Kasumi-1 (cell line): ENCODE results near the gene CSF2RB.

Experiments
- DNase-seq, 2 experiments: peaks; one replicate each; lab custom pipeline; 2025; lab: John Stamatoyannopoulos, UW

CSF2RB gene

GRCh38 chr22:36936362-36937116, 23.1 kb downstream of the CSF2RB start:
- no peak for DNase-seq

DNA sequence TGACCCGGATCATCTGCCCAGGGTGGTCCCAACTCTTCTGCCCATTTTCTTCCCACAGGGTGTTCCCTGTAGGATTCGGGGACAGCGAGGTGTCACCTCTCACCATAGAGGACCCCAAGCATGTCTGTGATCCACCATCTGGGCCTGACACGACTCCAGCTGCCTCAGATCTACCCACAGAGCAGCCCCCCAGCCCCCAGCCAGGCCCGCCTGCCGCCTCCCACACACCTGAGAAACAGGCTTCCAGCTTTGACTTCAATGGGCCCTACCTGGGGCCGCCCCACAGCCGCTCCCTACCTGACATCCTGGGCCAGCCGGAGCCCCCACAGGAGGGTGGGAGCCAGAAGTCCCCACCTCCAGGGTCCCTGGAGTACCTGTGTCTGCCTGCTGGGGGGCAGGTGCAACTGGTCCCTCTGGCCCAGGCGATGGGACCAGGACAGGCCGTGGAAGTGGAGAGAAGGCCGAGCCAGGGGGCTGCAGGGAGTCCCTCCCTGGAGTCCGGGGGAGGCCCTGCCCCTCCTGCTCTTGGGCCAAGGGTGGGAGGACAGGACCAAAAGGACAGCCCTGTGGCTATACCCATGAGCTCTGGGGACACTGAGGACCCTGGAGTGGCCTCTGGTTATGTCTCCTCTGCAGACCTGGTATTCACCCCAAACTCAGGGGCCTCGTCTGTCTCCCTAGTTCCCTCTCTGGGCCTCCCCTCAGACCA, 24.0 kb downstream of the CSF2RB start:
- DNase-seq: no peak

DNA sequence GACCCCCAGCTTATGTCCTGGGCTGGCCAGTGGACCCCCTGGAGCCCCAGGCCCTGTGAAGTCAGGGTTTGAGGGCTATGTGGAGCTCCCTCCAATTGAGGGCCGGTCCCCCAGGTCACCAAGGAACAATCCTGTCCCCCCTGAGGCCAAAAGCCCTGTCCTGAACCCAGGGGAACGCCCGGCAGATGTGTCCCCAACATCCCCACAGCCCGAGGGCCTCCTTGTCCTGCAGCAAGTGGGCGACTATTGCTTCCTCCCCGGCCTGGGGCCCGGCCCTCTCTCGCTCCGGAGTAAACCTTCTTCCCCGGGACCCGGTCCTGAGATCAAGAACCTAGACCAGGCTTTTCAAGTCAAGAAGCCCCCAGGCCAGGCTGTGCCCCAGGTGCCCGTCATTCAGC, 24.6 kb downstream of the CSF2RB start:
- DNase-seq: no peak

- DNase-seq: no peak
Observed at GRCh38 chr22:36938886-36939285, 25.5 kb downstream of the CSF2RB start.

GRCh38 chr22:36940676-36941075, 27.2 kb downstream of the CSF2RB start:
- DNase-seq: peak; percentile 30 to 38

DNA sequence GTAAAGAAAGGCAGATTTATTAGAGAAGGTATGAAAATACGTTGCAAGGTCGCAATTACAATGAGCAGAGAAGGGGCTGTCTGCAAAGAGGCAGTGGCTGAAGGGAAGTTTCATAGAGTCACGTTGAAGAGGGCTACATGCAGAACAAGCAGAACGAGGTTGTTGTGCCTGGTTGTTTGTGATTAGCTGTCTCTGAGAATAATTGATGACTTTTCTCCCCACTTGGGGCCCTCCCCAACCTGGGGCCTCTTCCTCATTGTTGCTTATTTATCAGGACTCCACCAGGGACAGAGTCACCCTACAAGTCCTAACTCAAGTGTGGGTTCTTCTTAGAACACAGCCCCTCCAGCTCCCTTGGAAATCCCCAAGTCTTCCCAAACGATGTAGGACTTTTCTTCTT, 29.1 kb downstream of the CSF2RB start:
- no peak for DNase-seq

GRCh38 chr22:36946421-36947158, 33.2 kb downstream of the CSF2RB start:
- peak; percentile 8 to 47 for DNase-seq

DNA sequence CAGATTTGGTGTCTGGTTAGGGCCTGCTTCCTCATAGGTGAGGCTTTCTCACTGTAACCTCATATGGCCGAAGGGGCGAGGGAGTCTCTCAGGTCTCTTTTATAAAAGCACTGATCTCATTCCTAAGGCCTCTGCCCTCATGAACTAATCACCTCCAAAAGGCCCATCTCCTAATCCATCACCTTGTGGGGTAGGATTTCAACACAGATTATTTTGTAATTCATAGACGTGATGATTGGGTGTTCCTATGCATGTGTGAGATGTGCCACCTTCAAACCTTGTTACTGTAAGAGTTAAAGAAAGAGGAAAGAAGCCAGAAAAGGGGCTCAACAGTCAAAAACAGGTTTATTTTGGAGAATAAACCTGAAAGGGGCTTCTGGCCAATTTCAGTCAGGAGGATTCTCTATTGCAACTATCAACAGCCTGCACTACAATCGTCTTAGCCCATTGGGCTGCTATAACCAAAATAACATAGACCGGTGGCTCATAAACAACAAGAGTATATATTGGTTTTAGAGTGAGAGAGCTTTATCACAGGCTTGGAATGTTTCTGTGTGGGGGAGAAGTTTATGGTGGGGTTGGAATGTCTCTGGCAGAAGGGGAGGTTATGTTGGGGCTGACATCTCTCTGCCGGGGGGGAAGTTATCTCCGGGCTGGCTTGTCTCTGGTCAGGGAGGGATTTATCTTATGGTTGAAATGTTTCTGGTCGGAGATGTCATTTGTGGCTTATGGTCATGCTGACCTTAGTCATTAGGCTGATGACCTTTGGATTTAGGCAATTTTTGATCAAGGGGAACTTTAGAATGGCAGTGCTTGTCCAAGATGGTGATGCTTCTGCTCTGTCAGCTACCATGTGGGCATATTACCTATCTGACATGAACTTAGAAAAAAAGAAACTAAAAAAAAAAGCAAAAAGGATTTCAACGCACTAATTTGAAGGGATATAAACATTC, 35.1 kb downstream of the CSF2RB start:
- no peak for DNase-seq

DNA sequence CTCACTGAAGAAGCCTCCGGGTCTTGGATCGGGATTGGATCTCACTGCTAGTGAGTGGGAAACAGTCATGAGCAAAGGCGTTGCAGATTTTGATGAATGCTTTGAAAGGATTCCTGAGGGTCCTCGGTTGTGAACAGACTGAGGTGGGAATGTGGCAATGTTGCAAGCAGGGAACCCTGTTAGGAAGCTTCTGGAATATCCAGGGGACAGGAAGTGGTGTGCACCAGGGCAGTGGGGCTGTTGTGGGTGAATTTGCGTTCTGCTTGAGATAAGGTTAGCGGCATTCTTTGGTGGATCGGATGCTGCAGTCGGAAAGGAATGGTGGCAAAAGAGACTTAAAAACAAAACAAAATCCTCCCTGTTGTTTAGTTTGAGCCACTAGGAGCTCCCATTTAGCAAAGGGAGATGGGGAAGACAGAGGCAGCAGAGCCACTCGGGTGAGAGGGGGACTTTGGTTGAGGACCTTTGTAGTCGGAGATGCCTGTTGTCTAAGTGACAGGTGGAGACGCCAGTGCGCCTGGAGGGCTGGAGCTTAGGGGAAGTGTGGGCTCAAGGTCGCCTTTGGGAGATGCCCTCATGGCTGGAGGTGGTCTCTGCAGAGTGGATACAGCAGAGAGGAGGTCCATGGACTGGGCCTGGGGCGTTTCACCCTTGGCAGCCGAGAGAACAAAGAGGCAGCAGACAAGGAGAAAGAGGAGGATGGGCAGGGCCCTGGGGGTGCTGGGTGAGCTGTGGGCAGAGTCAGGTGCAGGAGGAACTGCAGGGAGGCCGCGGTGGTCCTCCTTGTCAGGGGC, 37.6 kb downstream of the CSF2RB start:
- DNase-seq: no peak

DNA sequence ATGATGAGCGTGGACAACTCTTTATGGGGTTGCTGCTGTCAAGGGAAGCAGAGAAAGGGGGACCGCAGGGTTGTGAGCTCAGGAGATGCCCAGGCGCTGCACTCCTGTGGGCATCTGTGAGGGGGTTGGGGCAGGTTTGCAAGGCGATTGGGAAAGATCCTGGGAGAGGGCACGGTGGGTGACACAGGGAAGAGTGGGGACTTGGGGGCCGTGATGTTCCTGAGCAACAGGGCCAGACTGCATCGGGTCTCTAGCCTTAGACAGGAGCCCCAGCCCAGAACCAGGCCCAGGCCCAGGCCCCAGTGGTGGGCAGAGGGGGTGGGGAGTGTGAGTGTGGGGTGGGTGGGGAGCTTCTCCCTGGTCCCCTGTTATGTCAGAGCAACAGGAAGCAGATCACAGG, 38.3 kb downstream of the CSF2RB start:
- DNase-seq: no peak

- no peak for DNase-seq
Observed at GRCh38 chr22:36953239-36954080, 40.0 kb downstream of the CSF2RB start.

GRCh38 chr22:36954251-36955014, 41.0 kb downstream of the CSF2RB start:
- DNase-seq: no peak

DNA sequence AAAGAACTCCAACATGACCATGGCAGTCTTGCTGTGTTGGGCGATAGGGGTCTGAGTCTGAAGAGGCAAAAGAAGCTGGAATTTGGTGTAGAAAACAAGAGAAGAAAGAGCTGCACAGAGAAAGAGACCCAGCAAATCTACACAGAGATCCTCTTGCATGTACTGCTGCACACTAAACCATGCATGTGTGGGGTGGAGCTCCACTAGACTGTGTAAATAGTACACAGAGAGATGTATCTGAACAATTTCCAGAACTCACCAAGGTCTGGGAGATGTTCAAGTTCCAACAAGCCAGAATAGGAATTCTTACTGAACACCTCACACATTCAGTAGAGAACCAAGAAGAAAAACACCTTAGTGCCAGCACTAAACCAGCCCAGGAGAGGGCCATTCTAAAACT, 42.3 kb downstream of the CSF2RB start:
- no peak for DNase-seq

DNA sequence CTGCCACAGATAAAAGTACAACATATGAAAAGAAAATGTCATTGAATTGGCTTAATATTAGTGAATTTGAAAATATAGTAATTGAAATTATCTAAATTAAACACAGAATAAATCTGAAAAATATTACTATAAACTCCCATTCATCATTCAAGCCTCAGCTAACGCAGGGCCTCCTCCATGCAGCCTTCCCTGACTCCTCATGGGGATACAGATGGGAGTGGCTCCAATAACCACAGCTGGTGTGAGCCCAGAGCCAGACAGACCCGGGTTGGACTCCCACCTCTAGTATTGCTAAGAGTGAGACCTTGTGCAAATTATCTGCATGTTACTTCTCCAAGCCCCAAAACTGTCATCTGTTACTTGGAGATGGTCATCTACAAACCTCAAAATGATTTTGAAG, 44.9 kb downstream of the CSF2RB start:
- DNase-seq: no peak

DNA sequence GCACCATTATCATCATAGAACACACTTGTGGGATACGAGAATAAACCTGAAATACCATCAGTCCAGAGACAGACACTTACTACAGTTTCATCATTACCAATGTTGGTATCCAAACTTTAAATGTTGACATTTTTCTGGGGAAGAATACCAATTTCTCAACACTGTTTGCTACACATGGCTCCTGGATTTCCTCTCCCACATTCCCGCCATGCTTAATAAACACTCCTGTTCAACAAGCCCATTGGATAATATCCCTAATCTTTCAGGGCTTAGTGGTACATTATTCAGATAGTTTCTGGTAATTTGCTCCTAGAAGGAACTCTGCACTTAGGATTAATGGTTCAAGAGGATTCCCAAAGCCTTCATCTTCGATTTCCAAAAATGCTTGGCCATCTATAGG, 48.2 kb downstream of the CSF2RB start:
- no peak for DNase-seq

DNA sequence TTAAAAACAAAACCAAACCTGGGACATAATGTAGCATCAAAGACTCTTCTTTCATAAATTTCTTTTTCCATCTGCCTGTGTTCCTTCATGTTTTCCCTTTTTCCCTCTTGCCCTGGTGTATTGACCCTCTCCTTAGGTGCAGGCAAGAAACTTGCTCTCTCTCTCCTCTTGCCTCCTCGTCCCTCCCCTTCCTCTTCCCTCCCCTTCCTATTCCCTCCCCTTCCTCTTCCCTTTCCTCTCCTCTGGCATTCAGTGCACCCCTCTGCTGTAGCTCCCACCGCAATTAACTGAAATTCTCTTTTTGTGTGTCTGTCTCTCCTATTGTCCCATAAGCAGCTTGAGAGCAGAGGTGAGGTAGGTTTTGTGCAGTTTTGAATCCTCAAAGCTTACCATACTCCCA, 49.9 kb downstream of the CSF2RB start:
- DNase-seq: no peak

- no peak for DNase-seq
Observed at GRCh38 chr22:36964106-36964505, 50.7 kb downstream of the CSF2RB start.

- DNase-seq: no peak
Observed at GRCh38 chr22:36965696-36966095, 52.3 kb downstream of the CSF2RB start.

DNA sequence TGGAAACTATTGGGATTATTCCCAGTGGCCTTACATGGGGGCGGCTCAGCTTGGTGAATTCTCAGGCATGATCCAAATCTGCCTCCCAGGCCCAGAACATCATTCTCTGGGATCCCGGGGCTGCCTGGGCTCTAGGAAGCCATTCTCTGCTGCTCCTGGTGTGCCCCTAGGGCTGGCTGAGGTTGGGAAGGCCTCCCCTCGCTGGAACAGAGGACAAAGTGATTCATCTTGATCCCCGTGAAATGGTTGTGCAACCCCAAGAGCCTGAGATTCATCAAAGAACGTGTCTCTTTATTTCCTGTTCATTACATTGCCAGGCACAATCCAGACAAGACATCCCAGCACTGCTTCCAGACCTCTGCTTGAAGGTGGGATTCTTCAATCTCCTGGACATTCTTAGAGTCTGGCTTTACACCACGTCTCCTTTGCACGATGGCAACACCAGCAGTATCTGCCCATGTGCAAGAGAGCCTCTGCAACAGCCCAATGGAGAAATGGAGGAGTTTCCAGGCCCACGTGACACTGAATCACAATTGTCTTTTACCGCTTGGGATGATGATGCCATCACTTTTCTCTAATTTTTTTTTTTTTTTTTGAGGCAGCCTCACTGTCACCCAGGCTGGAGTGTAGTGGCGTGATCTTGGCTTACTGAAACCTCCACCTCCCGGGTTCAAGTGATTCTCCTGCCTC, 53.6 kb downstream of the CSF2RB start:
- no peak for DNase-seq
